GM21576 (cell line): ENCODE data around the gene STK11IP.
A peak's percentile ranks its signal among the peaks of the same experiment; 100 is the strongest.

Source experiments
- ATAC-seq: cut with Tn5 transposase; IDR thresholded peaks from one replicate; pipeline ENCODE4 v1.9.1; 2021; ENCODE audit warnings: mild to moderate bottlenecking, moderate library complexity; ENCODE audit not compliant: unreplicated experiment

The STK11IP gene

GRCh38 chr2:219575566-219576504 is 21.8 kb upstream of the STK11IP start:
- no peak for ATAC-seq

GRCh38 chr2:219576505-219577388 is 20.9 kb upstream of the STK11IP start:
- ATAC-seq, result no peak

- no peak for ATAC-seq
Observed at GRCh38 chr2:219578811-219579613, 18.6 kb upstream of the STK11IP start.

GRCh38 chr2:219581346-219581745 is 16.3 kb upstream of the STK11IP start:
- no peak for ATAC-seq

GRCh38 chr2:219591091-219591490 is 6.6 kb upstream of the STK11IP start:
- ATAC-seq, result no peak

GRCh38 chr2:219592736-219593135 is 4.9 kb upstream of the STK11IP start:
- ATAC-seq, result no peak

GRCh38 chr2:219593154-219593553 is 4.5 kb upstream of the STK11IP start:
- ATAC-seq, result no peak

- no peak for ATAC-seq
Observed at GRCh38 chr2:219595256-219595655, 2.4 kb upstream of the STK11IP start.

GRCh38 chr2:219596954-219597551 is 604 bp upstream of the STK11IP start:
- peak; percentile 3 for ATAC-seq

- no peak for ATAC-seq
Observed at GRCh38 chr2:219598308-219599078, 836 bp downstream of the STK11IP start.

- ATAC-seq, result no peak
Observed at GRCh38 chr2:219603771-219604170, 6.1 kb downstream of the STK11IP start.

GRCh38 chr2:219605607-219605954 is 7.9 kb downstream of the STK11IP start:
- no peak for ATAC-seq

GRCh38 chr2:219607931-219608330 is 10.3 kb downstream of the STK11IP start:
- ATAC-seq, result no peak

- ATAC-seq, result no peak
Observed at GRCh38 chr2:219608399-219608964, 10.8 kb downstream of the STK11IP start.

GRCh38 chr2:219609149-219609750 is 11.6 kb downstream of the STK11IP start:
- no peak for ATAC-seq

GRCh38 chr2:219611306-219611705 is 13.6 kb downstream of the STK11IP start:
- ATAC-seq, result no peak

GRCh38 chr2:219611866-219612576 is 14.4 kb downstream of the STK11IP start:
- no peak for ATAC-seq

- ATAC-seq, result peak; percentile 45
Observed at GRCh38 chr2:219612577-219613286, 15.1 kb downstream of the STK11IP start.
